ENCODE results near the gene FLG2.

FLG2 gene

GRCh38 chr1:152380932-152381331 lies 21.1 kb upstream of the FLG2 start:
- no CpG with 5 or more reads among the region's 16 CpGs for WGBS (ENCODE audit: extremely low coverage, insufficient coverage, insufficient read length)

DNA sequence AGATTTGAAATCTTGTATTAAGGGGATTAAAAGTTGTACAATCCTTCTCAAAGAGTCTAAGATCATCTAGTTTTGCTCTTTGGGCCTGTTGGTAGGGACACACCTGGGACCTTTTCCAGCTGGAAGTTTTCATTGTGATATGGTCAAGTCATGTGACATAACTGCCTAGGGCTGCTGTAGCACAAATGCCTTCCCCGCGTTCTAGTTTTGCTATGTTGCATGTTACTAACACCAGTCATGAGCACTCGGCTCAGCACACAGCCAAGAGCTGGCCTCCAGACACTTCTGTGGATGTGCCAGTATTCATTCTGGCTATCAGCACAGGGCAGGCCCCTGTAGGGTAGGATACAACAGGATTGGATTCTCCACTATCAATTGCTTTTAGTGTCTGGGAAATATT lies 14.6 kb upstream of the FLG2 start:
- no peak overlapping the region for H3K18ac ChIP-seq (ENCODE audit: low read length)
- no peak overlapping the region for H4K8ac ChIP-seq (ENCODE audit: low read depth, low read length)
- no peak overlapping the region for H3K27ac ChIP-seq (ENCODE audit: low read depth, low read length)
- peaks cover 6% of the 10 kb centered on the region for H3K9me3 ChIP-seq (ENCODE audit: insufficient read depth, low read depth, low read length)
- H3K4ac ChIP-seq (ENCODE audit: low read depth, low read length), result no peak overlapping the region
- H3K23ac ChIP-seq (ENCODE audit: low read length), result no peak overlapping the region
- no peak overlapping the region for H2AFZ ChIP-seq (ENCODE audit: insufficient read depth, low read length, poor library complexity)
- no CpG with 5 or more reads among the region's 3 CpGs for WGBS (ENCODE audit: extremely low coverage, insufficient coverage, insufficient read length)
- H2AK5ac ChIP-seq (ENCODE audit: low read length), result no peak overlapping the region
- no peak overlapping the region for H3K14ac ChIP-seq (ENCODE audit: low read length)
- no peak overlapping the region for H2BK120ac ChIP-seq (ENCODE audit: insufficient read depth, low read length, poor library complexity)
- H4K91ac ChIP-seq (ENCODE audit: low read depth, low read length), result no peak overlapping the region
- no peak overlapping the region for H3K9ac ChIP-seq (ENCODE audit: low read length)
- no peaks in the 10 kb centered on the region for H3K79me1 ChIP-seq (ENCODE audit: low read length)
- no peak overlapping the region for H2BK12ac ChIP-seq (ENCODE audit: low read length)
- no peak overlapping the region for H3K4me2 ChIP-seq (ENCODE audit: low read length)
- no peaks in the 10 kb centered on the region for H3K79me2 ChIP-seq (ENCODE audit: control insufficient read depth, insufficient read depth, low read length, poor library complexity)
- no peaks in the 10 kb centered on the region for H3K36me3 ChIP-seq (ENCODE audit: control insufficient read depth in 1 of 2, insufficient read depth in 2 of 2, low read length in 2 of 2)
- DNase-seq, result peak in 1 of 2 donors; percentile 21
- no peak overlapping the region for H3K4me3 ChIP-seq (ENCODE audit: low read depth, low read length)
- no peak overlapping the region for H4K12ac ChIP-seq (ENCODE audit: low read depth, low read length)
- no peak overlapping the region for H2BK5ac ChIP-seq (ENCODE audit: low read depth, low read length, poor library complexity)
- no peaks in the 10 kb centered on the region for H3K4me1 ChIP-seq (ENCODE audit: control insufficient read depth in 1 of 2, insufficient read depth in 2 of 2, low read length in 2 of 2)
- H3K27me3 ChIP-seq (ENCODE audit: insufficient read depth, low read length), result no peaks in the 10 kb centered on the region

More at GRCh38 chr1:152380932-152381331, 21.1 kb upstream of the FLG2 start:
- Histone ChIP-seq H3K9ac (ENCODE audit: low read length) (no peak overlapping the region), H3K4me3 (ENCODE audit: low read depth, low read length) (no peak overlapping the region), H3K27me3 (ENCODE audit: insufficient read depth, low read length) (no peaks in the 10 kb centered on the region), H3K27ac (ENCODE audit: low read depth, low read length) (no peak overlapping the region), H3K9me3 (ENCODE audit: insufficient read depth, low read depth, low read length) (peaks cover 16% of the 10 kb centered on the region), H3K4me2 (ENCODE audit: low read length) (no peak overlapping the region), H3K4ac (ENCODE audit: low read depth, low read length) (no peak overlapping the region), H4K8ac (ENCODE audit: low read depth, low read length) (no peak overlapping the region), H4K91ac (ENCODE audit: low read depth, low read length) (no peak overlapping the region), H4K12ac (ENCODE audit: low read depth, low read length) (no peak overlapping the region), H2AK5ac (ENCODE audit: low read length) (no peak overlapping the region), H2AFZ (ENCODE audit: insufficient read depth, low read length, poor library complexity) (no peak overlapping the region), H3K18ac (ENCODE audit: low read length) (no peak overlapping the region), H2BK12ac (ENCODE audit: low read length) (no peak overlapping the region), H3K4me1 (ENCODE audit: control insufficient read depth in 1 of 2, insufficient read depth in 2 of 2, low read length in 2 of 2) (no peaks in the 10 kb centered on the region), H3K36me3 (ENCODE audit: control insufficient read depth in 1 of 2, insufficient read depth in 2 of 2, low read length in 2 of 2) (no peaks in the 10 kb centered on the region), H3K79me2 (ENCODE audit: control insufficient read depth, insufficient read depth, low read length, poor library complexity) (no peaks in the 10 kb centered on the region), H3K79me1 (ENCODE audit: low read length) (no peaks in the 10 kb centered on the region), H3K14ac (ENCODE audit: low read length) (no peak overlapping the region), H2BK5ac (ENCODE audit: low read depth, low read length, poor library complexity) (no peak overlapping the region), H2BK120ac (ENCODE audit: insufficient read depth, low read length, poor library complexity) (no peak overlapping the region), H3K23ac (ENCODE audit: low read length) (no peak overlapping the region)
- no peak for DNase-seq

- no peak overlapping the region for H2AK5ac ChIP-seq (ENCODE audit: low read length)
- H4K91ac ChIP-seq (ENCODE audit: low read depth, low read length), result no peak overlapping the region
- H2BK12ac ChIP-seq (ENCODE audit: low read length), result no peak overlapping the region
- H3K27me3 ChIP-seq (ENCODE audit: insufficient read depth, low read length), result no peaks in the 10 kb centered on the region
- H3K14ac ChIP-seq (ENCODE audit: low read length), result no peak overlapping the region
- WGBS (ENCODE audit: extremely low coverage, insufficient coverage, insufficient read length), result no CpG with 5 or more reads among the region's 1 CpG
- no peaks in the 10 kb centered on the region for H3K4me1 ChIP-seq (ENCODE audit: control insufficient read depth in 1 of 2, insufficient read depth in 2 of 2, low read length in 2 of 2)
- H2BK5ac ChIP-seq (ENCODE audit: low read depth, low read length, poor library complexity), result no peak overlapping the region
- no peak overlapping the region for H3K9ac ChIP-seq (ENCODE audit: low read length)
- no peak for DNase-seq
- H3K27ac ChIP-seq (ENCODE audit: low read depth, low read length), result no peak overlapping the region
- H3K4me3 ChIP-seq (ENCODE audit: low read depth, low read length), result no peak overlapping the region
- H3K9me3 ChIP-seq (ENCODE audit: insufficient read depth, low read depth, low read length), result peaks cover 4% of the 10 kb centered on the region
- H3K36me3 ChIP-seq (ENCODE audit: control insufficient read depth in 1 of 2, insufficient read depth in 2 of 2, low read length in 2 of 2), result no peaks in the 10 kb centered on the region
- H4K12ac ChIP-seq (ENCODE audit: low read depth, low read length), result no peak overlapping the region
- no peak overlapping the region for H3K23ac ChIP-seq (ENCODE audit: low read length)
- H3K79me1 ChIP-seq (ENCODE audit: low read length), result no peaks in the 10 kb centered on the region
- H2AFZ ChIP-seq (ENCODE audit: insufficient read depth, low read length, poor library complexity), result no peak overlapping the region
- no peak overlapping the region for H3K4me2 ChIP-seq (ENCODE audit: low read length)
- H2BK120ac ChIP-seq (ENCODE audit: insufficient read depth, low read length, poor library complexity), result no peak overlapping the region
- H3K79me2 ChIP-seq (ENCODE audit: control insufficient read depth, insufficient read depth, low read length, poor library complexity), result no peaks in the 10 kb centered on the region
- H3K4ac ChIP-seq (ENCODE audit: low read depth, low read length), result no peak overlapping the region
- H3K18ac ChIP-seq (ENCODE audit: low read length), result no peak overlapping the region
- H4K8ac ChIP-seq (ENCODE audit: low read depth, low read length), result no peak overlapping the region
These were observed 12.9 kb upstream of the FLG2 start for GRCh38 chr1:152372672-152373071.

GRCh38 chr1:152367436-152367835 lies 7.6 kb upstream of the FLG2 start:
- Histone ChIP-seq H3K23ac (ENCODE audit: low read length) (no peak overlapping the region), H4K8ac (ENCODE audit: low read depth, low read length) (no peak overlapping the region), H3K4me1 (ENCODE audit: control insufficient read depth in 1 of 2, insufficient read depth in 2 of 2, low read length in 2 of 2) (no peaks in the 10 kb centered on the region), H3K9ac (ENCODE audit: low read length) (no peak overlapping the region), H3K4ac (ENCODE audit: low read depth, low read length) (no peak overlapping the region), H3K27ac (ENCODE audit: low read depth, low read length) (no peak overlapping the region), H3K36me3 (ENCODE audit: control insufficient read depth in 1 of 2, insufficient read depth in 2 of 2, low read length in 2 of 2) (no peaks in the 10 kb centered on the region), H2BK5ac (ENCODE audit: low read depth, low read length, poor library complexity) (no peak overlapping the region), H3K79me1 (ENCODE audit: low read length) (no peaks in the 10 kb centered on the region), H3K14ac (ENCODE audit: low read length) (no peak overlapping the region), H4K12ac (ENCODE audit: low read depth, low read length) (no peak overlapping the region), H2AFZ (ENCODE audit: insufficient read depth, low read length, poor library complexity) (no peak overlapping the region), H2AK5ac (ENCODE audit: low read length) (no peak overlapping the region), H2BK120ac (ENCODE audit: insufficient read depth, low read length, poor library complexity) (no peak overlapping the region), H3K4me3 (ENCODE audit: low read depth, low read length) (no peak overlapping the region), H3K79me2 (ENCODE audit: control insufficient read depth, insufficient read depth, low read length, poor library complexity) (no peaks in the 10 kb centered on the region), H4K91ac (ENCODE audit: low read depth, low read length) (no peak overlapping the region), H3K27me3 (ENCODE audit: insufficient read depth, low read length) (no peaks in the 10 kb centered on the region), H3K9me3 (ENCODE audit: insufficient read depth, low read depth, low read length) (peaks cover 7% of the 10 kb centered on the region), H3K18ac (ENCODE audit: low read length) (no peak overlapping the region), H2BK12ac (ENCODE audit: low read length) (no peak overlapping the region), H3K4me2 (ENCODE audit: low read length) (no peak overlapping the region)
- no CpG with 5 or more reads among the region's 1 CpG for WGBS (ENCODE audit: extremely low coverage, insufficient coverage, insufficient read length)
- DNase-seq, result peak; percentile 31 to 70

All from trophoblast cell (in vitro differentiated cells and primary cell).